Ishikawa (cell line): ENCODE measurements around the gene FXYD7.

Source experiments
- CEBPB ChIP-seq: IDR thresholded peaks from 2 replicates; pipeline ENCODE4 v1.6.1; 2012
- CREB1 ChIP-seq: IDR thresholded peaks from 2 replicates; pipeline ENCODE4 v1.6.1; 2012; ENCODE audit warnings: low read depth
- EGR1 ChIP-seq: IDR thresholded peaks from 2 replicates; pipeline ENCODE4 v1.6.1; 2012
- EP300 ChIP-seq: IDR thresholded peaks from 2 replicates; pipeline ENCODE4 v1.6.1; 2012; ENCODE audit warnings: borderline replicate concordance
- FOXM1 ChIP-seq: IDR thresholded peaks from 2 replicates; pipeline ENCODE4 v1.6.1; 2012; ENCODE audit warnings: low read depth, borderline replicate concordance
- NFIC ChIP-seq: IDR thresholded peaks from 2 replicates; pipeline ENCODE4 v1.6.1; 2012
- RAD21 ChIP-seq: IDR thresholded peaks from 2 replicates; pipeline ENCODE4 v1.6.1; 2012; ENCODE audit warnings: low read depth
- TAF1 ChIP-seq: IDR thresholded peaks from 2 replicates; pipeline ENCODE4 v1.6.1; 2012; ENCODE audit warnings: low read depth, mild to moderate bottlenecking
- TCF12 ChIP-seq: IDR thresholded peaks from 2 replicates; pipeline ENCODE4 v1.6.1; 2012; ENCODE audit warnings: low read depth
- TEAD4 ChIP-seq: IDR thresholded peaks from 2 replicates; pipeline ENCODE4 v1.6.1; 2012
- YY1 ChIP-seq: IDR thresholded peaks from 2 replicates; pipeline ENCODE4 v1.6.1; 2012; ENCODE audit warnings: low read depth
- ZBTB7A ChIP-seq: IDR thresholded peaks from 2 replicates; pipeline ENCODE4 v1.6.1; 2012; ENCODE audit warnings: low read depth
- TF ChIP-seq, protein P1 (sequence below): IDR thresholded peaks from 2 replicates; pipeline ENCODE4 v1.6.1; 2012
- TF ChIP-seq, protein P2 (sequence below): IDR thresholded peaks from 2 replicates; pipeline ENCODE4 v1.6.1; 2012
- TF ChIP-seq, protein P3 (sequence below): IDR thresholded peaks from 2 replicates; pipeline ENCODE4 v1.6.1; 2012; ENCODE audit warnings: low read depth, mild to moderate bottlenecking

FXYD7 gene

DNA sequence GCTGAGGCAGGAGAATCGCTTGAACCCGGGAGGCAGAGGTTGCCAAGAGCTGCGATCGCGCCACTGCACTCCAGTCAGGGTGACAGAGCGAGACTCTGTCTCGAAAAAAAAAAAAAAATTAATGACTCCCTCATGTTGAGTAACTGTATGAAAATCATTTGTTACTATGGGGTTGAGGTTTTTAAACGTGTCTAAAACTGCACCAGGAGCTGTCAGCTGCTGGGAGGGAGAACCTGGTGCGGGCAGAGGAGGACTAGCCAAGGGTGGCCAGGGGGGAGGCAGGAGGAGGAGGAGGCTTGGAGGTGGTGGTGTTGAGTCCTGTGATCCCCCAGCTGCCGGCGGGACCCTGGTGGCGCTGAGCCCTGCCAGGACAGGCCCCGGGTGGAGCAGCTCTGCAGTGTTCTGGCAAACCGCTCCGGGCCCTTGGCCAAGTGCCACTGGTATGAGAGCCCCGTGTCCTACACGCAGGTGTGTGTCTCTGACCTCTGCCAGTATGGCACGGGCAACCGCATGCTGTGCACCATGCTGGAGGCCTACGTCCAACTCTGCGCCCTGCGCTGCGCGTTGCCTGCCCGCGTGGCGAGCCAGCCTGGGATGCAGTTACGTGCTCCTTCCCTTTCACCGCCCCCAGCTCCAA is 44.5 kb upstream of the FXYD7 start:
- TF ChIP-seq TEAD4 = no peak
- TF ChIP-seq CREB1 = no peak
- no peak for TF ChIP-seq EP300
- TF ChIP-seq, protein P1, sequence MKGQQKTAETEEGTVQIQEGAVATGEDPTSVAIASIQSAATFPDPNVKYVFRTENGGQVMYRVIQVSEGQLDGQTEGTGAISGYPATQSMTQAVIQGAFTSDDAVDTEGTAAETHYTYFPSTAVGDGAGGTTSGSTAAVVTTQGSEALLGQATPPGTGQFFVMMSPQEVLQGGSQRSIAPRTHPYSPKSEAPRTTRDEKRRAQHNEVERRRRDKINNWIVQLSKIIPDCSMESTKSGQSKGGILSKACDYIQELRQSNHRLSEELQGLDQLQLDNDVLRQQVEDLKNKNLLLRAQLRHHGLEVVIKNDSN = no peak
- no peak for TF ChIP-seq RAD21

DNA sequence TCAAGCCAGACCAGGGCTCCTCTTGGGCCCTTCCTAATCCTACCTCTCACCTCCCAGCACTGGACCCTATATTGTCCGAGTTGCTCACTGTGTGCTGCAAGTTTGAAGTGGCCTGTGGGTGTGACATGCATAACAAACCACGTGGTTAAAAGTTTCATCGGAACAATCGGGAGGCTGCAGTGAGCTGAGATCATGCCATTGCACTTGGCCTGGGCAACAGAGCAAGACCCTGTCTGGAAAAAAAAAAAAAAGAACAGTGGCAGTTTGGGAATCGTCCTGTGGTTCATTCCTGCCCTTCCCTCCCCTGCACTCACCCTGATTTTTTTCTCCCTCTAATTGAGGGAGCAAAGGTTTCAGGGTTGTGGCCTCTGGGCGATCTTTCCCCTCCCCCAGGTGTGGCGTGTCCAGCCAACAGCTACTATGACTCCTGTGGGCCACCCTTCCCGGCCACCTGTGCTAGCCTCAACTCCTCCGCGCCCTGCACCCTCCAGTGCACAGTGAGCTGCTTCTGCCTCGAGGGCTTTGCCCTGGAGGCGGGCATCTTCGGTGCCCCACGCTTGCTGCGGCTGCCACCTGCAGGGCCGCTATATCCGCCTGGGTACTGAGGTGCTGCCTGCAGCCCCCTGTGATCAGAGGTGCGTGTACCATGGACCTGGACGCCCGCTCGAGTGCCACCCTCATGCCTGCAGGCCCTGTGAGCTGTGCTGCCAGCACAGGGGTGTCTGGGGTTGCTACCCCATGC is 43.7 kb upstream of the FXYD7 start:
- TF ChIP-seq CREB1 (no peak), EGR1 (no peak), RAD21 (no peak), FOXM1 (no peak), TCF12 (no peak), EP300 (no peak), TEAD4 (no peak)
- TF ChIP-seq, protein P2, sequence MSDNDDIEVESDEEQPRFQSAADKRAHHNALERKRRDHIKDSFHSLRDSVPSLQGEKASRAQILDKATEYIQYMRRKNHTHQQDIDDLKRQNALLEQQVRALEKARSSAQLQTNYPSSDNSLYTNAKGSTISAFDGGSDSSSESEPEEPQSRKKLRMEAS = no peak
- TF ChIP-seq, protein P3, sequence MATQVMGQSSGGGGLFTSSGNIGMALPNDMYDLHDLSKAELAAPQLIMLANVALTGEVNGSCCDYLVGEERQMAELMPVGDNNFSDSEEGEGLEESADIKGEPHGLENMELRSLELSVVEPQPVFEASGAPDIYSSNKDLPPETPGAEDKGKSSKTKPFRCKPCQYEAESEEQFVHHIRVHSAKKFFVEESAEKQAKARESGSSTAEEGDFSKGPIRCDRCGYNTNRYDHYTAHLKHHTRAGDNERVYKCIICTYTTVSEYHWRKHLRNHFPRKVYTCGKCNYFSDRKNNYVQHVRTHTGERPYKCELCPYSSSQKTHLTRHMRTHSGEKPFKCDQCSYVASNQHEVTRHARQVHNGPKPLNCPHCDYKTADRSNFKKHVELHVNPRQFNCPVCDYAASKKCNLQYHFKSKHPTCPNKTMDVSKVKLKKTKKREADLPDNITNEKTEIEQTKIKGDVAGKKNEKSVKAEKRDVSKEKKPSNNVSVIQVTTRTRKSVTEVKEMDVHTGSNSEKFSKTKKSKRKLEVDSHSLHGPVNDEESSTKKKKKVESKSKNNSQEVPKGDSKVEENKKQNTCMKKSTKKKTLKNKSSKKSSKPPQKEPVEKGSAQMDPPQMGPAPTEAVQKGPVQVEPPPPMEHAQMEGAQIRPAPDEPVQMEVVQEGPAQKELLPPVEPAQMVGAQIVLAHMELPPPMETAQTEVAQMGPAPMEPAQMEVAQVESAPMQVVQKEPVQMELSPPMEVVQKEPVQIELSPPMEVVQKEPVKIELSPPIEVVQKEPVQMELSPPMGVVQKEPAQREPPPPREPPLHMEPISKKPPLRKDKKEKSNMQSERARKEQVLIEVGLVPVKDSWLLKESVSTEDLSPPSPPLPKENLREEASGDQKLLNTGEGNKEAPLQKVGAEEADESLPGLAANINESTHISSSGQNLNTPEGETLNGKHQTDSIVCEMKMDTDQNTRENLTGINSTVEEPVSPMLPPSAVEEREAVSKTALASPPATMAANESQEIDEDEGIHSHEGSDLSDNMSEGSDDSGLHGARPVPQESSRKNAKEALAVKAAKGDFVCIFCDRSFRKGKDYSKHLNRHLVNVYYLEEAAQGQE = no peak

DNA sequence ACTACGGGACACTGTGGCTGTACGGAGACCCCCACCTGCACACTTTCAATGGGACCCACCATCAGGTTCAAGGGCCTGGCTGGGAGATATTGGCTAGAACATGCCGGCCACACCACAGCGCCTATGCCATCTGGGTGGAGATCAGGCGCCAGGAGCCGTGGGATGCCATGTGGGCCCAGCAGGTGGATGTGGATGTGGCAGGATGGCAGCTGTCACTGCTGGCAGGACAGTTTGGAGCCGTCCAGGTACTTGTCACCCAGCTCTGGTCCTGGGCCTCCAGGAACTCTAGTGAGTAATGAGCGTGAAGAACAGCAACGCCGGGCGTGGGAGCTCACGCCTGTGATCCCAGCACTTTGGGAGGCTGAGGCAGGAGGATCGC is 43.2 kb upstream of the FXYD7 start:
- TF ChIP-seq, protein P1 = no peak
- no peak for TF ChIP-seq EGR1

DNA sequence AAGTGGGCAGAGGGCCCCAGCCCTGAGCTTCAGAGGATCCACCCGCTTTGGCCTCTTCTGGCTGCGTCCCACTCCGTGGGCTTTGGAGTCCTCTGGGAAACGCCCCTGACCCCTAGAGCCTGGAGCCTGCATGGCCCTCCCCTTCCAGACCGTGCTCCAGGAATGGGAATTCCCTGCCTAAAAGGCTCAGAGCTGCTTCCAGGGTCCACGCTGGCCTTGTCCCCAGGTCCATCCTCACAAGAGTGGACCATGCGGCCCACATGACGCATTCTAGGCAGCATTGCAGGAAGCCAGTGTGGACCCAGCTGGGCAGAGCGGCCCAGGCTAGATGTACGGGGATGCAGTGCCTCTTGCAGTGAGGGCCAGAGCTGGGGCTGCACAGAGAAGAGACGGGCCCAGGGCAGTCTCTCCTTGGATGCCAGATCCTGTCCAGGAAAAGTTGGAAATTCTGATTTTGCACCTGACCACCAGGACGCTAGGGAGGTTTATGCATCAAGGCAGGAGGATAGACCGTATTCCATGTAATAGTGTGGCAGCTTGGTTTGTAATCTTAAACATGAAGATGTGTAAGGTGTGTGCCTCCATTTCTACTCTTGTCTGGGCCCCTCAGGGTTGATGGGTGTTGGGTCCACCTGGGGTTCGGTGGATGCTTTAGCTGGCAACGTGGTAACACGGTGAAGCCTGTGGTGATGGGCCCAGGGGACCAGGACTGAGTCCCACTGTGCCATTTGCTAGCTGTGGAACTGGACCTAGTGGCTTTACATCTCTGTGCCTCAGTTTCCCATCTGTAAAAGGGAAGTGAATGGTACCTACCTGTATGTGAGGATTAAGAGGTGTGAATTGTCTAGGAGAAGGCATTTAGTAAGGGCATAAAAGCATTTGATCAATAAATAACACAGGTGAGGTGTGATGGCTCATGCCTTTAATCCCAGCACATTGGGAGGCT is 42.2 kb upstream of the FXYD7 start:
- no peak for TF ChIP-seq ZBTB7A
- TF ChIP-seq, protein P2 = no peak
- no peak for TF ChIP-seq TCF12
- no peak for TF ChIP-seq FOXM1
- TF ChIP-seq EP300 = no peak
- no peak for TF ChIP-seq EGR1
- TF ChIP-seq YY1 = no peak
- TF ChIP-seq, protein P1 = no peak
- TF ChIP-seq CEBPB = no peak
- no peak for TF ChIP-seq NFIC
- no peak for TF ChIP-seq TEAD4
- TF ChIP-seq, protein P3 = no peak
- TF ChIP-seq CREB1 = no peak
- TF ChIP-seq RAD21 = no peak
- no peak for TF ChIP-seq TAF1

DNA sequence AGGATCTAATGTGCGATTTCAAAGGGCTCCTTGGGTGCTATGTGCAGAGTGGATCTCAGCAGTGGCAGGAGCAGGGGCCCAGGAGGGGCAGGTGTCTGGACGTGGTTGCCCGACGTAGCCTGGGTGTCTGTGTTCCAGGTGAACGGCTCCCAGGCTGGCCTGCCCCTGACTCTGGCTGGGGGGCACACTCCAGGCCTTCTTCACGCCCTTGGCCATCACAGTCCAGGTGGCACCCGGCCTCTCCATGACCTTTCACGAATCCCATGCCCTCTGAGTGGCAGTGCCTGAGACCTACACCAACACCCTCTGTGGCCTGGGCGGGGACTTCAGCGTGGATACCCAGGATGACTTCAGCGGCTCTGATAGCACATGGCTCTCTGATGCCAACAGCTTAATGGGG is 38.7 kb upstream of the FXYD7 start:
- TF ChIP-seq TEAD4 (no peak), CREB1 (no peak), TCF12 (no peak), YY1 (no peak), CEBPB (no peak), EGR1 (no peak), FOXM1 (no peak)
- TF ChIP-seq, protein P1 = no peak
- TF ChIP-seq, protein P3 = no peak
